COLO668 (cell line): ENCODE measurements around the gene SKIDA1.

Experiments
- DNase-seq: peaks from one replicate; lab custom pipeline; 2025; ENCODE audit not compliant: unreplicated experiment; lab: John Stamatoyannopoulos, UW

Gene SKIDA1

GRCh38 chr10:21517134-21518031 lies 8.1 kb downstream of the SKIDA1 start:
- peak; percentile 67 for DNase-seq

GRCh38 chr10:21516242-21517131 lies 9.0 kb downstream of the SKIDA1 start:
- DNase-seq, result peak; percentile 65

DNA sequence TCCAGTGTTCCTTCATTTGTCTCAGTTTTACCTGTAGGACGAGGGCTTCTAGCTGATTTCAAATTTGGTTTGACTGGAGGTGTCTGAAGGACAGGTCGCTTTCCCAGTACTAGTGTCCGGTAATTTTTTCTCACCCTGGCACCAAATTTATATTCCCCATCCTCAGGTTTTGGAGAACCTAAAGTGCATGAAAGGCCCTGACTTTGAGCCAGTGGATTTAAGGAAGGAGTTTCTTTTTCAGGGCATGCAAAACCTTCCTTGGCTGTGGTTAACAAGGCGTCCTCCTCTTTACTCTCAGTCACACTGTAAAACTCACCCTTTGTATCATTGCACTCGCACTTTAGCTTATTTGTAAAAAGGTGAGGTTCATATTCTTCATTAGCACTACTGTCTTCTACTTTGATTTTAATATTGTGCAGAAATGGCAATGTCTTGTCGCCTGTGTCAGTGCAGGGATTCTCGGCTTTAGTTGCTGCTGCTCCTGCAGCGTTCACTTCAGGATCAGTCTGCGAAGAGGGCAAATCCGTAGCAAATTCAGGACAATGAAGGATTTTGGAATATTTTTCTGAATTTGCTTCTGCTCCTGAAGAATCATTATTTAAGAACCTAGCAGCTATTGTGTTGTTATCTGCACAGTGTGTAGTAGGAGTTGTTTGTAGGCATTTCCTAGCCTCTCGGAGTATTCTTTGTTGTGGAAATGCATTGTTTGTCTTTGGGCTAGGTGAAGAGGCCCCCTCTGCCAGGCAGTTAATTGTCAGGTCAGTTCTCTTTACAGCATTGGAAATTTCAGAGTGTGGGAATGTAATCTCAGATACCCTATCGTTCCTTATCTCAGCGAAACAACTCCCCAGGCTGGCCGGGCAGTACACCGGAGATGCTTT lies 9.9 kb downstream of the SKIDA1 start:
- no peak for DNase-seq

DNA sequence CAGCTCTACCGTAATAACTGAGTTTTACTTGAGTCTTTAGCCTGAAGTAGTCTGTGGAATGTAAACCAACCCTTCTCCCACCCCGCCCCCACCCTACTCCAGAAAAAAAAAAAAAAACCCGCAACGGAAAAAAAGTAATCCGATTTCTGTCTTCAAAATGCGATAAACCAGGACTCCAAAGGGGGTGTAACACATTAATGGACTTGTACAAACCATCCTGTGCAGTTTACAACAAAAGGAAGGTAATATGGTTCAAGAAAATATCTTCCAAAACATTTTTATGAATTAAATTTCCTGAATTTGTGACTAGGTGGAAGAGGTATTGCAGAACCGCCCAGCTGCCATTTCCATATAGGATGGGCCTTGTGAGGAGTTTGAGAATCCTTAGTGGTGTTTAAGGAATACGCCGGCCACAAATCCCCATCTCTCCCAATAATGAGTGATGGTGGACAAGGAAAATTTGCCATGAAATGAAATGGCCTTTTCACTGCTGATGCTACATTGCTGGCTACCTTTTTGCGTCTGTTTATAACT lies 10.6 kb downstream of the SKIDA1 start:
- DNase-seq, result no peak

- no peak for DNase-seq
Observed at GRCh38 chr10:21514129-21514817, 11.2 kb downstream of the SKIDA1 start.

DNA sequence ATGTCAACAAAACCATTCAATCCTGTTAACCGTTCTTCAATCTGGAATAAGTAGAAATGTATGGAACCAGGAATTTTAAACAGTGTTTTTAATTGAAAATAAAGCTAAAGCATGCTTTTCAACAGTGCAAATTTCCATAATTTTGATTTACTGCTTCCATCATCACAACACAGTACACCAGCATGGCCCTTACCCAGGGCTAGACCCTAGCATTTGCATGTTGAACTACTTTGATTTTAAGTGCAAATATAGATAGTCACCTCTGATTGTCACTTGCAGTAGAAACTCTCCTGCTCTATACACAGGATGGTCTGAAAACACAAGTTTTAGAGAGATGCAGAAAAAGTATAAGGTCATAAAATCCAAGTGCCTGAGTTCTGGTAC lies 12.1 kb downstream of the SKIDA1 start:
- no peak for DNase-seq

DNA sequence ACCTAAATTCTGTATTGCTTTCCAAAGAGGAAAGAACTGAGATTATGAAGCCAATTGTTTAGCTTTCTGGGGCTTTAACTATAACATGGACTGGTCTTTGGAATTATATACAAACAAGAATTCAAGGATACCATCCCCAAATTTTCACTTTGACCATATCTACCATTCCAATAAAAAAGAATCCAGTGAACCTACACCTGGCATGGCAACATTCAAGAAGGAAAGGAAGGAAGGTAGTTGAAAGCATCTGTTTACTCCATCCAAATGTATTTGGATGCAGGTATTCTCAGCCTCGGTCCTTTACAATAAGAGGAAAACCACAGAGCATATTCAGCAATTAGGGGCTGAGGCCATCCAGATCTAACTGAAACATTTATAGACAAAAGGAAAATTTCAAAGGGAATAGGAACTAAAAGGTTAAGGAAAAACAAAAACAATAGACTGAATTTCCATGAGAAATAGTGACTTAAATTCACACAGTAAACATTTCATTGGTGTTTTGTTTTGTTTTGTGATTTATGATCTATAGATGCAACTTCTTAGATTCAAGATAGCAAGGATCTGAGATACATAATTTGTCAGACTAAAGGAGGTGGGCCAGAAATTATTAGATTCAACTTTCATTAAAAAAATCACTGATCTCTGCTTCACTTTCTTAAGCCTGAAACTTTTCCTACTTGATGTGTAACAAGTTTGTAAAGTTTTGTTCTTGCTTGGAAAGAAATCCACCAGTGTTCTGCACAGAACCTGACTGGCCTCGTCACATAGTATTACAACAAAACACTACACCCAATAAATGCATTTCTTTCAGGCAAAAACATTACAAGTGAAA lies 12.7 kb downstream of the SKIDA1 start:
- no peak for DNase-seq

GRCh38 chr10:21511946-21512572 lies 13.4 kb downstream of the SKIDA1 start:
- no peak for DNase-seq

- no peak for DNase-seq
Observed at GRCh38 chr10:21511095-21511570, 14.3 kb downstream of the SKIDA1 start.

GRCh38 chr10:21510241-21511094 lies 15.0 kb downstream of the SKIDA1 start:
- DNase-seq, result no peak

DNA sequence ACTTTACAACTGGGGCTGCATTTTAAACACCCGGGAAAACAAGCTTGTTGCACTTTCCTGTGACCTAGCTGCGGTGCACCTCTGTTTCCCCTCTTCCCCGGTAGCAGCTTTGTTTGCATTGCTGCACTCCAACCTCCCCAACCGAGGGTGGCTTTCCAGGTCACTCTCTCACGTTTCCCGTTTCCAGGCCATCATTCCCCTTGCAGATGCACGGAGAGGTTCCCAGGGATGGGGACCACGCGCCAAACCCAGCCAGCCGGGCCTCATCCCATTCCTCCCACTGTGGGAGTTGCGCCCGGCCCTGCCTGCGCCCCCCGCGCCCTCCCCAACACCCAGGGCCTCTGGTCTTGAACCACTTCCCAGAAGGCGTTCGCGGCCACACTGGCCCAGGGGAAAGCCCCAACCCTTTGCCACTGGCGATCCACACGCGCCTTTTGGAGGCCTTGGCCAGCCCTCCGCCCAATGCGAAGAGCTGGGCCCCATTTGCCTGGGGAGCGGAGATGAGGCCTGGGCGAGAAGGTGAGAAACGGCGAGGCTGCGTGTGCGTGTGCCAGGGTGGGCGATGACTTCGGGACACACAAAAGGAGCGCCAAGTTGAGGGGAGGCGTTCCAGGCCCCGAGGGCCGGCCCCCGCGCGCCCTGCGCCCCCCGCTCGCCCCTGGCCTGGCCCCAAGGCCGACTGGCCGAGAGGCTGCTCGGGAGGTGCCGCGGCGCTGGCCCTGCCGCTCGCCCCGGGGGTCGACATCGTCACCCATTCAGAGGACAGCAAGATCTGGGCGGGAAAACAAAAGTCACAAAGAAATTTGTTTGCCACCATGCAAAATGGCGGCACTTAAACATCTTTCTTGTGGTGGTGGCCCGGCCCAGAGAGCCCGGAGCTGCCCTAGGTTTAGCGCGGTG lies 15.9 kb downstream of the SKIDA1 start:
- DNase-seq, result no peak

GRCh38 chr10:21508706-21509331 lies 16.7 kb downstream of the SKIDA1 start:
- DNase-seq, result no peak

DNA sequence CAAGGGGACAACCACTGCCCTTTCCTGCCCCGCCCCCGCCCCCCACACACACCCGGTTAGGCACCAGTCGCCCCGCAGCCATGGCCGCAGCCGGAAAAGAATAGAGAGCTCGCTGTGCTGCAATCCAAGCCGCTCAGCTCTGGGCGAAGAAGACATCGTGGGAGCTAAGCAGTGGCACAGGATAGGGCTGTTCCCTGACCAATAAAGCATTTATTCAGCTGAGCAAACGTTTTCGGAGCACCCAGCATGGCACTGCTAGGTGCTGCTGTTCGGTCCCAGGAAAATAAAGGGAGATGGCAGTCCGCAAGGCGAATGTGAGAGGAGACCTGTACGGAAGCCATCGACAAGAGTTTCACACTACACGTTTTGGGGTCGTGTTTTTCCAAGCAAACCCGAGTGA lies 18.3 kb downstream of the SKIDA1 start:
- no peak for DNase-seq

GRCh38 chr10:21506351-21506750 lies 19.1 kb downstream of the SKIDA1 start:
- DNase-seq, result no peak

DNA sequence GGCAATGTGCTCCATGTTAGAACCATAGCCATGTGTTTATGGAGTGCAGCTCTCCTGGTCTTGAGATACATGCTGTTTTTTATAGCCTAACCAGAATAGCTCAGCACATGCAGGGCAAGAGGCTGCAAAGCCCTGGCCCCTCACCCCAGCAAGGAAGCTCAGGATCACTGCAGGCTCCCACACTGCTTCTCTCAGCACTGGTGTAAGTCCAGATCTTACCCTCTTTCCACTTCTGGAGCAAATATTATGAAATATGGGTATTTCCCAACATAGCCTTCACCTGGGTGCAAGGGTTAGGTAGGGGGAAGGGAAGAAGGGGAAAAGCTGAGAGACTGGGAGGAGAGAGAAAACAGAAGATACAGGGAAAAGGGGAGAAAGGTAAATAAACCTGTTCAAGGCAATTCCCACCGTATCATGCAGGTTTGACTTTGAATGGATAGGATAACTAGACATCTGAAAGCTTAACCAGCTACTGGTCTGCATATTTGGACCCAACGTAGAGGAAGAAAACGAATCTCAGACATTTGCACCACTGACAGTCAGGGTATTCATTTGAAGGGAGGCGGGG lies 19.7 kb downstream of the SKIDA1 start:
- DNase-seq, result no peak

DNA sequence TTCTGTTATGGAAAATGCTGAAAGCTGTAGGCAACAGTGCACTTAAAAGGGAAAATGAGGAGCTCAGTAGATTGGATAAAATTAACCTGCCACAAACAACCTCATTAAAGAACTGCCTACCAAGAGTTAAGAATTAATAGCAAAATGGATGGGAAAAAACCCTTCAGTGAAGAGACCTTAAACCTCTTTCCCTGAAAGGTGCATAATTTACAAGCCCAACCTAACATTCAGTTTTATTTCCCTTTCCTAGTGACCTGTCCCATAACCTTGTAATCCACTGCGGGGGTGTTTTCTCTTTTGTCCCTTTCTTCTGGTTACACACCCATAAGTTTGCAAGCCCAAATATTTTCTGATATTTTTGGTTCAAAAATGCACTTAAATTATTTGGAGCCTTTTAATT lies 21.9 kb downstream of the SKIDA1 start:
- no peak for DNase-seq
